HCT116 (cell line): ENCODE measurements around the gene RGS18. TPM values are rescaled to one million over a fixed set of nuclear protein-coding genes. Genes with fewer than 3 reads are reported as not detected.

Experiments used
- ATAC-seq: fragments of 200-7000 bp; cut with Tn5 transposase; 2 replicates; pipeline ENCODE4 v1.9.1; 2020; ENCODE audit warnings: mild to moderate bottlenecking, moderate library complexity
- BruUV-seq: library from RNA; stranded (reverse); fragments of 400-500 nt; replicated peaks from 2 replicates; lab custom pipeline; 2021; lab: Mats Ljungman, UMichigan
- CTCF ChIA-PET: fragments of 300-600 bp; sonication (Branson Sonifier 250); formaldehyde crosslinking; loops from one replicate; lab custom pipeline; 2021; ENCODE audit warnings: antibody characterized with exemption; lab: Charles Lee
- POLR2A ChIA-PET: fragments of 300-600, 350-600 bp; sonication (Branson Sonifier 250); formaldehyde crosslinking; loops from one replicate; lab custom pipeline; 2021; ENCODE audit warnings: antibody characterized with exemption; lab: Charles Lee
- RAD21 ChIA-PET, 2 experiments: fragments of 300-600 bp; sonication (Branson Sonifier 250); formaldehyde crosslinking; loops; one replicate each; lab custom pipeline; 2023; ENCODE audit warnings: low total read pairs in 2 of 2; ENCODE audit not compliant: uncharacterized antibody in 2 of 2, unreplicated experiment in 2 of 2, low non-redundant PET in 1 of 2; lab: Charles Lee
- DNase-seq: peaks from one replicate; pipeline ENCODE4 v3.0.0-alpha.2; 2010; ENCODE audit warnings: low read depth, low spot score
- H2AFZ ChIP-seq: fragments of 200-600 bp; shearing (Covaris generic), sonication (generic); 2 replicates; pipeline ENCODE4 v1.6.1; 2017; ENCODE audit warnings: low read depth, mixed run types, mixed read lengths, antibody characterized with exemption, low read length; ENCODE audit not compliant: poor library complexity, severe bottlenecking
- H3K27ac ChIP-seq: 2 replicates; pipeline ENCODE4 v1.5.1; 2012; ENCODE audit warnings: low read depth, low read length
- H3K27me3 ChIP-seq: fragments of 200-600 bp; sonication (generic); 2 replicates; pipeline ENCODE4 v1.6.1; 2016; ENCODE audit warnings: mixed run types, low read length, mixed read lengths; ENCODE audit not compliant: insufficient read depth
- H3K36me3 ChIP-seq, 2 experiments: fragments of 200-500 bp in 1 of 2; fragments of 200-600 bp in 1 of 2; sonication (Bioruptor generic) in 1 of 2; sonication (generic) in 1 of 2; 2 replicates each; pipeline versions ENCODE4 v1.5.1 to v1.6.1; 2014 to 2016; ENCODE audit warnings: low read length in 2 of 2, inconsistent platforms in 1 of 2, mixed read lengths in 1 of 2, mixed run types in 1 of 2; ENCODE audit not compliant: insufficient read depth in 2 of 2, control insufficient read depth in 1 of 2
- H3K4me1 ChIP-seq, 2 experiments: fragments of 200-600 bp in 1 of 2; sonication (generic) in 1 of 2; 2 replicates each; pipeline versions ENCODE4 v1.5.1 to v1.6.1; 2012 to 2017; ENCODE audit warnings: low read length in 2 of 2, inconsistent platforms in 1 of 2, mild to moderate bottlenecking in 1 of 2, mixed read lengths in 1 of 2, mixed run types in 1 of 2, moderate library complexity in 1 of 2; ENCODE audit not compliant: insufficient read depth in 2 of 2, control insufficient read depth in 1 of 2
- H3K4me2 ChIP-seq: fragments of 200-600 bp; sonication (generic); 2 replicates; pipeline ENCODE4 v1.6.1; 2017; ENCODE audit warnings: mixed run types, low read length, mixed read lengths
- H3K4me3 ChIP-seq, 2 experiments: fragments of 200-600 bp in 1 of 2; sonication (generic) in 1 of 2; replicated peaks in 1 of 2; 2 replicates each; pipeline ENCODE4 v1.5.1; 2011 to 2016; ENCODE audit warnings: low read length in 2 of 2, control low read depth in 1 of 2, low read depth in 1 of 2, mild to moderate bottlenecking in 1 of 2, mixed read lengths in 1 of 2, mixed run types in 1 of 2
- H3K79me2 ChIP-seq: fragments of 200-600 bp; sonication (generic); 2 replicates; pipeline ENCODE4 v1.6.1; 2017; ENCODE audit warnings: mild to moderate bottlenecking, mixed run types, low read length, moderate library complexity, mixed read lengths; ENCODE audit not compliant: insufficient read depth
- H3K9ac ChIP-seq: fragments of 200-600 bp; sonication (generic); 2 replicates; pipeline ENCODE4 v1.6.1; 2016; ENCODE audit warnings: low read length, mixed read lengths
- H3K9me2 ChIP-seq: fragments of 200-600 bp; sonication (generic), shearing (Covaris generic); 2 replicates; pipeline ENCODE4 v1.6.1; 2017; ENCODE audit warnings: mixed run types, mild to moderate bottlenecking, moderate library complexity; ENCODE audit not compliant: insufficient read depth
- H3K9me3 ChIP-seq, 2 experiments: fragments of 200-500 bp in 1 of 2; fragments of 200-600 bp in 1 of 2; sonication (Bioruptor generic) in 1 of 2; sonication (generic) in 1 of 2; 2 replicates each; pipeline ENCODE4 v1.6.1; 2014 to 2017; ENCODE audit warnings: low read length in 2 of 2, mixed read lengths in 2 of 2, inconsistent platforms in 1 of 2, low read depth in 1 of 2, mild to moderate bottlenecking in 1 of 2, mixed run types in 1 of 2, moderate library complexity in 1 of 2; ENCODE audit not compliant: control insufficient read depth in 1 of 2, insufficient read depth in 1 of 2
- H4K20me1 ChIP-seq: fragments of 200-600 bp; sonication (generic), shearing (Covaris generic); 2 replicates; pipeline ENCODE4 v1.6.1; 2017; ENCODE audit warnings: mixed run types, mild to moderate bottlenecking, moderate library complexity; ENCODE audit not compliant: insufficient read depth
- ELF1 ChIP-seq: IDR thresholded peaks from 2 replicates; pipeline ENCODE4 v1.6.1; 2012; ENCODE audit warnings: low read depth, borderline replicate concordance
- JUND ChIP-seq: IDR thresholded peaks from 2 replicates; pipeline ENCODE4 v1.6.1; 2012
- POLR2A ChIP-seq: IDR thresholded peaks from 2 replicates; pipeline ENCODE4 v1.7.0; 2011; ENCODE audit warnings: borderline replicate concordance; ENCODE audit not compliant: insufficient read depth, insufficient read length; ENCODE audit errors: extremely low read depth
- POLR2AphosphoS5 ChIP-seq: IDR thresholded peaks from 2 replicates; pipeline ENCODE4 v1.6.1; 2011; ENCODE audit warnings: mild to moderate bottlenecking, low read depth, low read length, moderate library complexity
- TCF7L2 ChIP-seq: IDR thresholded peaks from 2 replicates; pipeline ENCODE4 v1.7.0; 2011; ENCODE audit warnings: borderline replicate concordance, inconsistent platforms; ENCODE audit not compliant: insufficient read depth, insufficient read length; ENCODE audit errors: extremely low read depth
- ZBTB33 ChIP-seq: IDR thresholded peaks from 2 replicates; pipeline ENCODE4 v1.6.1; 2011; ENCODE audit warnings: mild to moderate bottlenecking, low read length, moderate library complexity; ENCODE audit not compliant: insufficient replicate concordance; ENCODE audit errors: extremely low read depth
- ZFX ChIP-seq: fragments of 450-650 bp; IDR thresholded peaks from 2 replicates; pipeline ENCODE4 v1.6.1; 2017
- ZNF274 ChIP-seq: fragments of 200-500 bp; sonication (Bioruptor generic); IDR thresholded peaks from 2 replicates; pipeline ENCODE4 v1.6.1; 2014; ENCODE audit warnings: mild to moderate bottlenecking, low read depth, low read length, inconsistent platforms
- intact Hi-C: fragments of 100-400 bp; cut with micrococcal nuclease; formaldehyde crosslinking; loops from 2 replicates; pipeline ENCODE4 v1.10.0; 2022
- total RNA-seq: library from RNA; stranded (reverse); gene quantifications from one replicate; pipeline ENCODE4 v1.2.1, GENCODE V29; 2021; ENCODE audit not compliant: unreplicated experiment

Gene RGS18
- total RNA-seq, 1 experiment from 2014 or later = not detected

- H2AFZ ChIP-seq = no peak overlapping the region
- no peak overlapping the region for H3K4me2 ChIP-seq
- intact Hi-C loops = no loop called here
- TF ChIP-seq JUND (no peak), TCF7L2 (no peak), ELF1 (no peak), ZFX (no peak), POLR2A (no peak), POLR2AphosphoS5 (no peak), ZNF274 (no peak), ZBTB33 (no peak)
- CTCF ChIA-PET = no interaction called here
- H3K27me3 ChIP-seq = no peaks in the 10 kb centered on the region
- POLR2A ChIA-PET = no interaction called here
- no peak for ATAC-seq
- H3K9me2 ChIP-seq = no peaks in the 10 kb centered on the region
- no peaks in the 10 kb centered on the region for H3K36me3 ChIP-seq
- no peak overlapping the region for H3K4me3 ChIP-seq
- no peak overlapping the region for H3K27ac ChIP-seq
- no TSS peak for BruUV-seq
- H3K9ac ChIP-seq = no peak overlapping the region
- H3K4me1 ChIP-seq = no peaks in the 10 kb centered on the region
- RAD21 ChIA-PET = no interaction called here
- H3K79me2 ChIP-seq = no peaks in the 10 kb centered on the region
- no peaks in the 10 kb centered on the region for H3K9me3 ChIP-seq
- no peaks in the 10 kb centered on the region; the same call in 1 of the 2 replicates for H4K20me1 ChIP-seq
- DNase-seq = no peak
These were observed 8.7 kb downstream of the RGS18 start for GRCh38 chr1:192167011-192167410.
